A549 (cell line): ENCODE results near the gene HEYL. TPM values are rescaled to one million over a fixed set of nuclear protein-coding genes. Genes with fewer than 3 reads are reported as not detected.

Experiments used
- polyA plus RNA-seq, 4 experiments: library from polyadenylated mRNA; depleted of rRNA in 3 of 4; stranded (reverse); fragments of >200 nt; fragmentation: RNase III in 1 of 4; extraction: RNeasy Plus Mini Kit Qiagen cat#74134 plus additional on column Dnase treatment in 1 of 4; gene quantifications; 2 replicates in 3 of 4; 3 replicates in 1 of 4; pipeline ENCODE4 v1.2.3, GENCODE V29; 2011 to 2017

The HEYL gene
- polyA plus RNA-seq, 2 of the 4 experiments (the other 2 are of a cell fraction): 2.2 to 2.3 TPM

Other genes with a start within 250 kb of the HEYL start
- 0.08 TPM in 1 of 2 replicates, not detected in the other for gene BMP8A, start 148.0 kb downstream of the HEYL start, polyA plus RNA-seq (2011; rRNA removed)
- 0.13 to 0.22 TPM in 2 of 3 replicates, not detected in the other for gene BMP8A, start 148.0 kb downstream of the HEYL start, polyA plus RNA-seq (2017; fragmentation: RNase III; extraction: RNeasy Plus Mini Kit Qiagen cat#74134 plus additional on column Dnase treatment)
- 55.1 and 75.3 TPM in 2 replicates for gene PABPC4, start 62.9 kb downstream of the HEYL start, polyA plus RNA-seq (2011; rRNA removed)
- gene PABPC4, start 62.9 kb downstream of the HEYL start, polyA plus RNA-seq (2017; fragmentation: RNase III; extraction: RNeasy Plus Mini Kit Qiagen cat#74134 plus additional on column Dnase treatment): 131 to 138 TPM (median 131 TPM) in 3 replicates
- gene NT5C1A, start 32.5 kb upstream of the HEYL start, polyA plus RNA-seq (2011; rRNA removed): not detected in 2 replicates
- not detected in 3 replicates for gene NT5C1A, start 32.5 kb upstream of the HEYL start, polyA plus RNA-seq (2017; fragmentation: RNase III; extraction: RNeasy Plus Mini Kit Qiagen cat#74134 plus additional on column Dnase treatment)
- 0.09 TPM in 2 replicates for gene HPCAL4, start 51.8 kb upstream of the HEYL start, polyA plus RNA-seq (2011; rRNA removed)
- gene HPCAL4, start 51.8 kb upstream of the HEYL start, polyA plus RNA-seq (2017; fragmentation: RNase III; extraction: RNeasy Plus Mini Kit Qiagen cat#74134 plus additional on column Dnase treatment): 0.08 to 0.14 TPM (median 0.09 TPM) in 3 replicates
- 66.1 and 75.6 TPM in 2 replicates for gene PPIE, start 99.2 kb upstream of the HEYL start, polyA plus RNA-seq (2011; rRNA removed)
- 45.7 to 46.7 TPM (median 46.6 TPM) in 3 replicates for gene PPIE, start 99.2 kb upstream of the HEYL start, polyA plus RNA-seq (2017; fragmentation: RNase III; extraction: RNeasy Plus Mini Kit Qiagen cat#74134 plus additional on column Dnase treatment)
- 0.21 and 0.36 TPM in 2 replicates for gene OXCT2, start 131.7 kb upstream of the HEYL start, polyA plus RNA-seq (2011; rRNA removed)
- gene OXCT2, start 131.7 kb upstream of the HEYL start, polyA plus RNA-seq (2017; fragmentation: RNase III; extraction: RNeasy Plus Mini Kit Qiagen cat#74134 plus additional on column Dnase treatment): 0.23 to 0.41 TPM (median 0.33 TPM) in 3 replicates
- gene BMP8B, start 149.2 kb upstream of the HEYL start, polyA plus RNA-seq (2011; rRNA removed): 3.1 and 3.4 TPM in 2 replicates
- 2.3 to 2.7 TPM (median 2.5 TPM) in 3 replicates for gene BMP8B, start 149.2 kb upstream of the HEYL start, polyA plus RNA-seq (2017; fragmentation: RNase III; extraction: RNeasy Plus Mini Kit Qiagen cat#74134 plus additional on column Dnase treatment)
- gene TRIT1, start 243.9 kb upstream of the HEYL start, polyA plus RNA-seq (2011; rRNA removed): 22.8 and 25.3 TPM in 2 replicates
- gene TRIT1, start 243.9 kb upstream of the HEYL start, polyA plus RNA-seq (2017; fragmentation: RNase III; extraction: RNeasy Plus Mini Kit Qiagen cat#74134 plus additional on column Dnase treatment): 13.6 to 15.0 TPM (median 13.9 TPM) in 3 replicates